ENCODE measurements around the gene MYH10.

DNA sequence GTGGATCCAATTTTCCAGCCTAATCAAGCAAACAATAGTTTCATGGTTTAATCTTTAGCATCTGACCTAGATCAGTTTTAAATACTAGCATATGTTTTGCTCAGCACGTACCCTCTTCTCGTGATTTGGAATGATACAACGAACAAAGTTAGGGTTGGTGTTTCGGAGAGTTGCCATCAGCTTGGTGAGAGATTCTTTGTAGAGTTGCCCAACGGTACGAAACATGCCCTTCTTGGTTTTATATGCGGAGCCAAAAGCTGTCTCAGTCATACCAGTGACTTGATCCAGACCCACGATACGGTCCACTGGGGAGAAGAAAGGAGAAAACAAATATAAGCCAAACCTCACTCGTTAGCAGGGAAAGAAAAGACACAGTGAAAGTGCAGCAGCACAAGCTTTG is 109.5 kb downstream of the MYH10 start:
- TF ChIP-seq, protein P1, sequence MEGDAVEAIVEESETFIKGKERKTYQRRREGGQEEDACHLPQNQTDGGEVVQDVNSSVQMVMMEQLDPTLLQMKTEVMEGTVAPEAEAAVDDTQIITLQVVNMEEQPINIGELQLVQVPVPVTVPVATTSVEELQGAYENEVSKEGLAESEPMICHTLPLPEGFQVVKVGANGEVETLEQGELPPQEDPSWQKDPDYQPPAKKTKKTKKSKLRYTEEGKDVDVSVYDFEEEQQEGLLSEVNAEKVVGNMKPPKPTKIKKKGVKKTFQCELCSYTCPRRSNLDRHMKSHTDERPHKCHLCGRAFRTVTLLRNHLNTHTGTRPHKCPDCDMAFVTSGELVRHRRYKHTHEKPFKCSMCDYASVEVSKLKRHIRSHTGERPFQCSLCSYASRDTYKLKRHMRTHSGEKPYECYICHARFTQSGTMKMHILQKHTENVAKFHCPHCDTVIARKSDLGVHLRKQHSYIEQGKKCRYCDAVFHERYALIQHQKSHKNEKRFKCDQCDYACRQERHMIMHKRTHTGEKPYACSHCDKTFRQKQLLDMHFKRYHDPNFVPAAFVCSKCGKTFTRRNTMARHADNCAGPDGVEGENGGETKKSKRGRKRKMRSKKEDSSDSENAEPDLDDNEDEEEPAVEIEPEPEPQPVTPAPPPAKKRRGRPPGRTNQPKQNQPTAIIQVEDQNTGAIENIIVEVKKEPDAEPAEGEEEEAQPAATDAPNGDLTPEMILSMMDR (IDR thresholded peaks at IDR 0.05) = no peak
- TF ChIP-seq EP300 (IDR thresholded peaks at IDR 0.05) = no peak
- TF ChIP-seq POLR2A (IDR thresholded peaks at IDR 0.05) = no peak
- no peak for TF ChIP-seq POLR2AphosphoS5 (IDR thresholded peaks at IDR 0.05)

All from stomach (tissue), 4 donors.